DND-41 (cell line): ENCODE results near the gene FGR.

Experiments used
- ATAC-seq: fragments of 200-7000 bp; cut with Tn5 transposase; 3 replicates; pipeline ENCODE4 v1.9.1; 2021; ENCODE audit warnings: low read depth; ENCODE audit not compliant: insufficient read depth
- DNase-seq: peaks from one replicate; pipeline ENCODE4 v3.0.0-alpha.2; 2020
- H2AFZ ChIP-seq: 2 replicates; pipeline ENCODE4 v1.6.0; 2012; ENCODE audit warnings: low read depth, low read length
- H3K27ac ChIP-seq: 2 replicates; pipeline ENCODE4 v1.5.1; 2012; ENCODE audit warnings: low read length, inconsistent platforms
- H3K27me3 ChIP-seq: fragments of 200-600 bp; sonication (generic); 2 replicates; pipeline ENCODE4 v1.6.0; 2012; ENCODE audit warnings: low read length, mild to moderate bottlenecking, inconsistent platforms; ENCODE audit not compliant: insufficient read depth, poor library complexity
- H3K36me3 ChIP-seq: 2 replicates; pipeline ENCODE4 v1.5.1; 2012; ENCODE audit warnings: low read length, inconsistent platforms; ENCODE audit not compliant: insufficient read depth
- H3K4me1 ChIP-seq: 2 replicates; pipeline ENCODE4 v1.5.1; 2012; ENCODE audit warnings: mild to moderate bottlenecking, low read length; ENCODE audit not compliant: insufficient read depth
- H3K4me2 ChIP-seq: 2 replicates; pipeline ENCODE4 v1.6.0; 2012; ENCODE audit warnings: mild to moderate bottlenecking, moderate library complexity, low read length, inconsistent platforms; ENCODE audit not compliant: insufficient read depth
- H3K4me3 ChIP-seq, 2 experiments: fragments of 200-600 bp in 1 of 2; shearing (Covaris generic) in 1 of 2; 2 replicates each; pipeline ENCODE4 v1.5.1; 2012 to 2016; ENCODE audit warnings: inconsistent platforms in 2 of 2, low read length in 2 of 2, mild to moderate bottlenecking in 2 of 2, low read depth in 1 of 2, moderate library complexity in 1 of 2
- H3K79me2 ChIP-seq: 2 replicates; pipeline ENCODE4 v1.6.0; 2012; ENCODE audit warnings: low read length, inconsistent platforms; ENCODE audit not compliant: insufficient read depth
- H3K9ac ChIP-seq: 2 replicates; pipeline ENCODE4 v1.6.0; 2012; ENCODE audit warnings: low read depth, mild to moderate bottlenecking, inconsistent platforms, low read length, moderate library complexity
- H3K9me3 ChIP-seq: 2 replicates; pipeline ENCODE4 v1.5.1; 2012; ENCODE audit warnings: low read length, moderate library complexity, mild to moderate bottlenecking, inconsistent platforms; ENCODE audit not compliant: insufficient read depth, severe bottlenecking
- H4K20me1 ChIP-seq: 2 replicates; pipeline ENCODE4 v1.6.0; 2012; ENCODE audit warnings: low read length; ENCODE audit not compliant: insufficient read depth
- EZH2 ChIP-seq: IDR thresholded peaks from 3 replicates; pipeline ENCODE4 v1.6.1; 2012; ENCODE audit warnings: borderline replicate concordance, low read depth, mild to moderate bottlenecking, moderate library complexity, low read length, inconsistent platforms; ENCODE audit not compliant: severe bottlenecking
- TF ChIP-seq, protein P1 (sequence below): IDR thresholded peaks from 2 replicates; pipeline ENCODE4 v1.5.1; 2012; ENCODE audit warnings: borderline replicate concordance, low read length, moderate library complexity, mild to moderate bottlenecking; ENCODE audit not compliant: poor library complexity, severe bottlenecking; ENCODE audit errors: extremely low read depth

The FGR gene

DNA sequence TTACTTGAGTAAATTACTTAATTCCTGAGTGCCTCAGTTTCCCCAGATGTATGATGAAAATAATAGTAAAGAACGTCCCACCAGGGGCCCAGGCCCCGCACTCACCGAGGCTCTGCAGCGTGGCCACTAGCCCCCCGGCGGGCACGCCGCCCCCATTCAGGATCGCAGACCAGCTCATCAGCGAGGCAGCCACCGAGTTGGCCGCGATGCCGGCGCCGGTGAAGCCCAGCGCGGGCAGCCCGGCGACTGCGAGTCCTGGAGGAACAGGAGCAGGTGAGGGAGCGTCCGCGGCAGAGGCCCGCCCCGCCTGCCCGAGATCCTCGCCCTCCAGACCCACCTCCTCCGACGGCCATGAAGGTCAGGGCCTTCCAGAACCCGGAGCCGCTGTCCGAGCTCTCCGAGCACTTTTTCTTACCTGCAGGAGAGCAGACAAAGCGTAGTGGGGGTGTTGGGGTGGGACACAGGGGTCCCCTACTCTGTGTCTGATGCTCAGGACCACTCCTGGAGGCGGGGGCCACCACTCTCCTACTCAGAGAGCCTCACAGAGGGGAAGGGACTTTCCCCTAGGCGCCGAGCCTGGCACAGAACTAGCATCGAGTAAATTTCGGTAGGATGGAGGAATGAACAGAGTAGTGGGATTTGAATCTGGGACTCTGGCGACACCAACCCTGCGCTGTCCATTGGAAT, 33.3 kb upstream of the FGR start:
- Histone ChIP-seq H3K4me2 (no peak overlapping the region), H3K9ac (no peak overlapping the region), H3K36me3 (peaks cover 15% of the 10 kb centered on the region), H2AFZ (no peak overlapping the region), H3K4me3 (no peak overlapping the region), H3K4me1 (peaks cover 57% of the 10 kb centered on the region), H4K20me1 (no peaks in the 10 kb centered on the region), H3K27me3 (no peaks in the 10 kb centered on the region), H3K9me3 (no peaks in the 10 kb centered on the region), H3K79me2 (peaks cover 25% of the 10 kb centered on the region), H3K27ac (no peak overlapping the region)
- TF ChIP-seq, protein P1, sequence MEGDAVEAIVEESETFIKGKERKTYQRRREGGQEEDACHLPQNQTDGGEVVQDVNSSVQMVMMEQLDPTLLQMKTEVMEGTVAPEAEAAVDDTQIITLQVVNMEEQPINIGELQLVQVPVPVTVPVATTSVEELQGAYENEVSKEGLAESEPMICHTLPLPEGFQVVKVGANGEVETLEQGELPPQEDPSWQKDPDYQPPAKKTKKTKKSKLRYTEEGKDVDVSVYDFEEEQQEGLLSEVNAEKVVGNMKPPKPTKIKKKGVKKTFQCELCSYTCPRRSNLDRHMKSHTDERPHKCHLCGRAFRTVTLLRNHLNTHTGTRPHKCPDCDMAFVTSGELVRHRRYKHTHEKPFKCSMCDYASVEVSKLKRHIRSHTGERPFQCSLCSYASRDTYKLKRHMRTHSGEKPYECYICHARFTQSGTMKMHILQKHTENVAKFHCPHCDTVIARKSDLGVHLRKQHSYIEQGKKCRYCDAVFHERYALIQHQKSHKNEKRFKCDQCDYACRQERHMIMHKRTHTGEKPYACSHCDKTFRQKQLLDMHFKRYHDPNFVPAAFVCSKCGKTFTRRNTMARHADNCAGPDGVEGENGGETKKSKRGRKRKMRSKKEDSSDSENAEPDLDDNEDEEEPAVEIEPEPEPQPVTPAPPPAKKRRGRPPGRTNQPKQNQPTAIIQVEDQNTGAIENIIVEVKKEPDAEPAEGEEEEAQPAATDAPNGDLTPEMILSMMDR, result no peak
- TF ChIP-seq EZH2, result no peak
- DNase-seq (no peak), ATAC-seq (no peak)

DNA sequence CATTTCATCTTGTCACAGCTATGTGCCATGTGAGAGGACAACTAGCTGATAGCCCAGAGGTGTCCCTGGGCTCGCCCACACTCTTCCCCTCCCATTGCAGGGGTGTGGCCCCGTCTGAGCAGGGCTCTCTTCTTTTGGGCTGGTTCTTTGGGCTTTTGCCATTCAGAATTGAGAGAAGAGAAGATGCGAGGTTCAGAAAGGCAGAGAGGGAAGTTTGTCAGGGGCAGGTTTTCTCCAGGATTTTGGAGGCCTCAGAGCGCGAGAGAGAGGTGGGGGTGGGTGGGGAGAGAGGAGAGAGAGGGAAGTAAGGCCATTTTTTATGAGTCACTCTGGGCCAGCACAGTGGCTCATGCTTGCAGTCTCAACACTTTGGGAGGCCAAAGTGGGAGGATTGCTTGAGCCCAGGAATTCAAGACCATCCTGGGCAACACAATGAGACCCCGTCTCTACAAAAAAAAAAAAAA, 31.8 kb upstream of the FGR start:
- H3K27ac ChIP-seq, result no peak overlapping the region
- ATAC-seq, result no peak
- H3K4me1 ChIP-seq, result peaks cover 58% of the 10 kb centered on the region
- no peaks in the 10 kb centered on the region for H3K27me3 ChIP-seq
- peaks cover 15% of the 10 kb centered on the region for H3K36me3 ChIP-seq
- TF ChIP-seq, protein P1, result no peak
- H3K9me3 ChIP-seq, result no peaks in the 10 kb centered on the region
- no peak overlapping the region for H3K4me3 ChIP-seq
- no peak overlapping the region for H2AFZ ChIP-seq
- no peak overlapping the region for H3K9ac ChIP-seq
- H3K79me2 ChIP-seq, result peaks cover 24% of the 10 kb centered on the region
- DNase-seq, result no peak
- H3K4me2 ChIP-seq, result no peak overlapping the region
- no peaks in the 10 kb centered on the region for H4K20me1 ChIP-seq

GRCh38 chr1:27666294-27666693, 31.3 kb upstream of the FGR start:
- H3K4me2 ChIP-seq, result no peak overlapping the region

More at GRCh38 chr1:27666294-27666693, 31.3 kb upstream of the FGR start:
- Histone ChIP-seq H3K4me3 (no peak overlapping the region), H4K20me1 (no peaks in the 10 kb centered on the region), H3K9ac (no peak overlapping the region), H2AFZ (no peak overlapping the region), H3K4me1 (peaks cover 58% of the 10 kb centered on the region), H3K9me3 (no peaks in the 10 kb centered on the region), H3K79me2 (peaks cover 23% of the 10 kb centered on the region), H3K27me3 (no peaks in the 10 kb centered on the region), H3K27ac (no peak overlapping the region), H3K36me3 (peaks cover 15% of the 10 kb centered on the region)
- no peak for ATAC-seq
- no peak for DNase-seq
- TF ChIP-seq EZH2, result no peak
- TF ChIP-seq, protein P1, result no peak
